ENCODE measurements around the gene HILPDA. TPM values are rescaled to one million over a fixed set of nuclear protein-coding genes. Genes with fewer than 3 reads are reported as not detected.
"Not testable (repeated sequence)": the region's sequence is repeated elsewhere in the genome, so short reads cannot be mapped to it uniquely, and the experiment has no call there.

Gene HILPDA
- total and polyA plus RNA-seq, 9 of the 15 experiments (the other 6 are each of a cell fraction or from before 2014, with no cell fraction given) = 8.3 to 71.8 (median 23.5) TPM

- H3K9ac ChIP-seq (ENCODE audit: insufficient read depth in 1 of 2, low read depth in 2 of 2, low read length in 2 of 2); FAIRE-seq; in situ Hi-C loops (cut with MboI); BruUV-seq (replicated peaks); H3K9me1 ChIP-seq (ENCODE audit: control insufficient read depth, insufficient read depth, low read length); H4K20me1 ChIP-seq (replicated peaks; ENCODE audit: control insufficient read depth, insufficient read depth, low read length); H3K27me3 ChIP-seq (ENCODE audit: control insufficient read depth in 2 of 2, insufficient read depth in 2 of 2, low read length in 2 of 2); intact Hi-C loops (cut with micrococcal nuclease); ATAC-seq; H3K27ac ChIP-seq (ENCODE audit: extremely low read depth, low read depth, low read length); H2AFZ ChIP-seq (ENCODE audit: low read depth, low read length); H3K9me3 ChIP-seq (replicated peaks; ENCODE audit: control insufficient read depth, insufficient read depth, low read depth, low read length); DNase-seq (ENCODE audit: extremely low read depth in 1 of 4, low spot score in 3 of 4); H3K4me3 ChIP-seq: not testable (repeated sequence)
- ChIA-PET POLR2A (interaction anchor here (0.7 to 1.0 kb wide), 2 partner anchors 27 to 266 kb away, joined by 3 to 5 read pairs; no protein-coding TSS in a partner anchor), CTCF (ENCODE audit: low intra/inter-chr PET ratio) (interaction anchor here (0.6 to 6.5 kb wide), 2 partner anchors 28 to 203 kb away, joined by 4 to 173 read pairs; no protein-coding TSS in a partner anchor)
- TF ChIP-seq E2F4 (CRISPR knock-in tag; IDR thresholded peaks at IDR 0.05; ENCODE audit: low read depth) = 0 out of 2 replicates have a peak, but pooled peaks have one; percentile 20
- 0 out of 2 replicates have a peak, but pooled peaks have one; percentile 10 for TF ChIP-seq MAX (CRISPR knock-in tag; IDR thresholded peaks at IDR 0.05)
- H3K4me1 ChIP-seq (replicated peaks in 1 of 2; ENCODE audit: control insufficient read depth in 2 of 2, insufficient read depth in 2 of 2, low read length in 2 of 2) = peaks cover 25 to 30% of the 10 kb centered on the region in 2 experiments; a peak in 4 of 5 replicates
- H3K4me2 ChIP-seq (ENCODE audit: insufficient read depth, low read length) = peak overlapping the region; percentile 97
- WGBS (ENCODE audit: insufficient coverage, low coverage, missing lambda C conversion rate) = 93% methylated on average over 6 of the region's 6 CpGs
- peaks cover 28% of the 10 kb centered on the region for H3K79me2 ChIP-seq (ENCODE audit: control insufficient read depth, insufficient read depth, low read length)
- peaks cover 11% of the 10 kb centered on the region; the same call in 2 of the 3 replicates for H3K36me3 ChIP-seq (ENCODE audit: control insufficient read depth, insufficient read depth, low read length)
These were observed 1.7 kb downstream of the HILPDA start for GRCh38 chr7:128457385-128457784.

All from K562 (cell line).